HuH-7.5 (cell line): Measurements from ENCODE around the gene KHDC3L.
A peak's percentile ranks its signal among the peaks of the same experiment; 100 is the strongest.
"Not testable (repeated sequence)": the region's sequence is repeated elsewhere in the genome, so short reads cannot be mapped to it uniquely, and the experiment has no call there.

Source experiments
- DNase-seq: peaks from one replicate; pipeline ENCODE4 v3.0.0; 2011; ENCODE audit warnings: low spot score

Gene KHDC3L

GRCh38 chr6:73369563-73369962 is 7.1 kb downstream of the KHDC3L start, which contains the start of gene OOEP:
OOEP (minus strand) TSS chr6:73369897; CDS start chr6:73369792, 105 bp downstream.
- DNase-seq = no peak

GRCh38 chr6:73371984-73372383 is 9.5 kb downstream of the KHDC3L start:
- no peak for DNase-seq

- DNase-seq = no peak
Measured at GRCh38 chr6:73372516-73372915, 10.1 kb downstream of the KHDC3L start.

- no peak for DNase-seq
Measured at GRCh38 chr6:73375216-73375615, 12.8 kb downstream of the KHDC3L start.

- no peak for DNase-seq
Measured at GRCh38 chr6:73377225-73377624, 14.8 kb downstream of the KHDC3L start.

DNA sequence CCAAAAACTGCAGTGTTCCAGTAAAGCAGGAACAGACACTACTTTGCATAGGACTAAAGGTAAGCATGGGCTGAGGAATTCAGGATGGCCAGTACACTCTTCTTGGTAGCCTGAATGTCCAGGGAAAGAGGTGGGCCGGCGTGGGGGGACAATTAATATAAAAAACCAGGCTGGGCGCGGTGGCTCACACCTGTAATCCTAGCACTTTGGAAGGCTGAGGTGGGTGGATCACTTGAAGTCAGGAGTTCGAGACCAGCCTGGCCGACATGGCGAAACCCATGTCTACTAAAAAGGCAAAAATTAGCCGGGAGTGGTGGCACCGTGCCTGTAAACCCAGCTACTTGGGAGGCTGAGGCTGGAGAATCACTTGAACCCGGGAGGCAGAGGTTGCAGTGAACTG is 19.1 kb downstream of the KHDC3L start:
- not testable (repeated sequence) for DNase-seq

DNA sequence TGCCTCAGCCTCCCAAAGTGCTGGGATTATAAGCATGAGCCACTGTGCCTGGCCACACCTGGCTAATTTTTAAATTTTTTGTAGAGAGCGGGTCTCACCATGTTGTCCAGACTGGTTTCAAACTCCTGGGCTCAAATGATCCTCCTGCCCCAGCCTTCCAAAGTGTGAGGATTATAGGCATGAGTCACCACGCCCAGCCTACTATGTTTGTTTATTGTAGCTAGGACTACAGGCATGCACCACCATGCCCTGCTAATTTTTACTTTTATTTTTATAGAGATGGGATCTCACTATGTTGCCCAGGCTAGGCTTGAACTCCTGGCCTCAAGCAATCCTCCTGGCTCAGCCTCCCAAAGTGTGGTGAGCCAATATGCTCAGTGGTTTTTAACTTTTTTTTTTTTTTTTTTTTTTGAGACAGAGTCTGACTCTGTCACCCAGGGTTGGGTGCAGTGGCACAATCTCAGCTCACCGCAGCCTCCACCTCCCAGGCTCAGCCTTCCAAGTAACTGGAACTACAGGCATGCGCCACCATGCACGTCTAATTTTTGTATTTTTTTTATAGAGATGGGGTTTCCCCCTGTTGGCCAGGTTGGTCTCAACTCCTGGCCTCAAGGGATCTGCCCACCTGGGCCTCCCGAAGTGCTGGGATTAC is 20.1 kb downstream of the KHDC3L start:
- DNase-seq = no peak

GRCh38 chr6:73388433-73388799 is 26.0 kb downstream of the KHDC3L start:
- no peak for DNase-seq

GRCh38 chr6:73388800-73389512 is 26.5 kb downstream of the KHDC3L start:
- peak; percentile 75 for DNase-seq

- no peak for DNase-seq
Measured at GRCh38 chr6:73389854-73390253, 27.4 kb downstream of the KHDC3L start.

DNA sequence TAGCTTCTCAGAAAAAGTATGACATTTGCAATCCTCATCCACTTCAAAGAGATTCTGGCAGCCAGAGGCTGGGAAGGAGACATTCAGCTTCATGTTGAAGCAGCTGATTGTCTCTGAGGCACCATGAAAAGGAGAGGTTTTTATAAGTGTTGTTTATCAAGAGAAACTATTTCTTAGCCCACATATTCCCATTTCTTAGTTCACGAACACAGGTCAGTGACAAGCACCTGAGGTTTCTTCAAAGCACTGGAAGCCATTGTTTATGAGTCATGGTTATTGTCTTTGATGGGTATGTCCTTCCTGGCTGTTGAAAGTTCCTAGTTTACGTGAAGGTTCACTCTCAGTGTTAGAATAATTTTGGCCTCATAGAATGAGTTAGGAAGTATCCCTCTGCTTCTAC is 29.2 kb downstream of the KHDC3L start:
- DNase-seq = no peak

DNA sequence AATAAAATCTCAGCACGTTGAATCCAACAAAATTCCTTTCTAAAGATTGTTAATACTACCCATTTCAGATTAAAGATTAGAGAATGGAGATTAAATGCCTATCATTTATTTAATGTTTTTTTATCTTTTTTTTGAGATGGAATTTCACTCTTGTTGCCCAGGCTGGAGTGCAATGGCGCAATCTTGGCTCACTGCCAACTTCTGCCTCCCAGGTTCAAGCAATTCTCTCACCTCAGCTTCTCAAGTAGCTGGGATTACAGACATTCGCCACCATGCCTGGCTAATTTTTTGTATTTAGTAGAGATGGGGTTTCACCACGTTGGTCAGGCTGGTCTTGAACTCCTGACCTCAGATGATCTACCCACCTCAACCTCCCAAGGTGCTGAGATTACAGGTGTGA is 29.7 kb downstream of the KHDC3L start:
- DNase-seq = not testable (repeated sequence)

DNA sequence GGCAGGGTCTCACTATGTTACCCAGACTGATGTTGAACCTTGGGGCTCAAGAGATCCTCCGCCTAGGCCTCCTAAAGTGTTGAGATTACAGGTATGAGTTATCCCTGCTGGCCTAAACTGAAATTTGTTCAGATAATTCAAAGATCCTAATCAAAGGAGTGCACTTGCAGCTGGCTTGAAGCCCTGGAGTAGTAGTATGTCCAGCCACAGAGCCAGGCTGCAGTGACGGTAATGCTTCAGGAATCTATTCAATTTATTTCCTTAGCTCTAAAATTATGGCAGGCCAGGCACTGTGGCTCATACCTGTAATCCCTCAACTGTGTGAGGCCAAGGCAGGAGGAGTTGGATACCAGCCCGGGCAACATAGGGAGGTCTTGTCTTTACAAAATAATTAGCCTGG is 30.8 kb downstream of the KHDC3L start:
- DNase-seq = no peak

GRCh38 chr6:73394577-73395354 is 32.3 kb downstream of the KHDC3L start, which contains the start of gene DDX43:
DDX43 (plus strand) TSS chr6:73394828; CDS start chr6:73394906, 78 bp downstream.
- peak; percentile 73 for DNase-seq

- no peak for DNase-seq
Measured at GRCh38 chr6:73395875-73396274, 33.4 kb downstream of the KHDC3L start.

DNA sequence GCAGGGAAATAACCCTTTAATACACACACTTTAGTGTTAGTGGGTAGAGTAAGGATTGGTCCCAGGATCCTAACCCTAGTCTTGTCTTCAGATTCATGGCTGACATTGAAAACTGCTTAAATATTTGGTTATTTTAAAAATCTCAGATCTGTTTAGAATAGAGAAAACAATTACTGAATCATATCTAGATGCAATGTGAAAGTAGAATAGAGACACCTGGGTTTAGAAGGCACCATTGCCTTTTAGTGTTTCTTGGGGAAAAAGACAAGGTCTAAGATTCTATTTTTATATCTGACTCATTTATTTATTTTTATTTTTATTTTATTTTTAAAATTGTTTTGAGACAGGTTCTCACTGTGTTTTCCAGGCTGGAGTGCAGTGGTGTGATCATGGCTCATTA is 38.2 kb downstream of the KHDC3L start:
- no peak for DNase-seq

GRCh38 chr6:73409395-73409794 is 46.9 kb downstream of the KHDC3L start:
- DNase-seq = no peak

- DNase-seq = no peak
Measured at GRCh38 chr6:73413102-73413501, 50.6 kb downstream of the KHDC3L start.
